IMR-90 (cell line): ENCODE results near the gene RGS19. TPM values are rescaled to one million over a fixed set of nuclear protein-coding genes. Genes with fewer than 3 reads are reported as not detected.

Experiments used
- ATAC-seq: fragments of 200-7000 bp; cut with Tn5 transposase; 2 replicates; pipeline ENCODE4 v1.9.1; 2020; ENCODE audit warnings: low read depth, mild to moderate bottlenecking, moderate library complexity
- BruUV-seq: library from RNA; stranded (reverse); fragments of 400-500 nt; replicated peaks from 2 replicates; lab custom pipeline; 2021; lab: Mats Ljungman, UMichigan
- CTCF ChIA-PET: fragments of 300-600 bp; formaldehyde crosslinking; extraction: SDS; loops from one replicate; lab custom pipeline; 2021; ENCODE audit warnings: antibody characterized with exemption; lab: Yijun Ruan, JAX
- POLR2A ChIA-PET: fragments of 300-600 bp; sonication (Branson Sonifier 250); formaldehyde crosslinking; loops from one replicate; lab custom pipeline; 2022; ENCODE audit warnings: antibody characterized with exemption; ENCODE audit not compliant: unreplicated experiment; lab: Charles Lee
- DNase-seq: peaks from one replicate; pipeline ENCODE4 v3.0.0; 2013
- H2AFZ ChIP-seq: replicated peaks from 2 replicates; pipeline ENCODE3; 2013; ENCODE audit warnings: low read length, mild to moderate bottlenecking; ENCODE audit not compliant: poor library complexity
- H2AK5ac ChIP-seq: 2 replicates; pipeline ENCODE4 v1.6.1; 2013; ENCODE audit warnings: low read depth, low read length, inconsistent platforms
- H2AK9ac ChIP-seq: replicated peaks from 2 replicates; pipeline ENCODE3; 2013; ENCODE audit warnings: mild to moderate bottlenecking, low read depth, low read length, moderate library complexity; ENCODE audit not compliant: poor library complexity
- H2BK120ac ChIP-seq: 2 replicates; pipeline ENCODE4 v1.6.1; 2013; ENCODE audit warnings: low read depth, low read length, inconsistent platforms
- H2BK15ac ChIP-seq: 3 replicates; pipeline ENCODE4 v1.6.1; 2013; ENCODE audit warnings: low read depth, low read length, inconsistent platforms
- H2BK20ac ChIP-seq: 2 replicates; pipeline ENCODE4 v1.6.1; 2013; ENCODE audit warnings: low read depth, mild to moderate bottlenecking, inconsistent platforms, low read length, moderate library complexity
- H2BK5ac ChIP-seq: 2 replicates; pipeline ENCODE4 v1.6.1; 2013; ENCODE audit warnings: mild to moderate bottlenecking, low read depth, low read length, inconsistent platforms; ENCODE audit not compliant: poor library complexity, severe bottlenecking
- H3K14ac ChIP-seq: replicated peaks from 2 replicates; pipeline ENCODE4 v1.6.1; 2013; ENCODE audit warnings: low read depth, low read length, inconsistent platforms
- H3K18ac ChIP-seq: 2 replicates; pipeline ENCODE4 v1.6.1; 2013; ENCODE audit warnings: low read depth, low read length, control low read depth
- H3K23ac ChIP-seq: 2 replicates; pipeline ENCODE4 v1.6.1; 2013; ENCODE audit warnings: low read depth, low read length, inconsistent platforms
- H3K27ac ChIP-seq: 2 replicates; pipeline ENCODE4 v1.5.1; 2013; ENCODE audit warnings: mild to moderate bottlenecking, control low read depth, low read length; ENCODE audit not compliant: insufficient read depth
- H3K27me3 ChIP-seq: 2 replicates; pipeline ENCODE4 v1.6.1; 2013; ENCODE audit warnings: low read length; ENCODE audit not compliant: control insufficient read depth, insufficient read depth
- H3K36me3 ChIP-seq: 2 replicates; pipeline ENCODE4 v1.6.1; 2013; ENCODE audit warnings: low read length, mixed read lengths; ENCODE audit not compliant: control insufficient read depth, insufficient read depth
- H3K4ac ChIP-seq: 2 replicates; pipeline ENCODE4 v1.6.1; 2013; ENCODE audit warnings: low read depth, low read length, inconsistent platforms
- H3K4me1 ChIP-seq: 2 replicates; pipeline ENCODE4 v1.6.1; 2013; ENCODE audit warnings: low read length, mixed read lengths; ENCODE audit not compliant: control insufficient read depth, insufficient read depth
- H3K4me2 ChIP-seq: 2 replicates; pipeline ENCODE4 v1.6.1; 2013; ENCODE audit warnings: low read depth, mild to moderate bottlenecking, control low read depth, low read length, moderate library complexity
- H3K4me3 ChIP-seq: 2 replicates; pipeline ENCODE4 v1.5.1; 2013; ENCODE audit warnings: low read depth, mild to moderate bottlenecking, control low read depth, low read length, moderate library complexity; ENCODE audit not compliant: insufficient read depth
- H3K56ac ChIP-seq: 2 replicates; pipeline ENCODE4 v1.6.1; 2013; ENCODE audit warnings: low read length, inconsistent platforms; ENCODE audit not compliant: insufficient read depth; ENCODE audit errors: extremely low read depth
- H3K79me1 ChIP-seq, 2 experiments: 2 replicates each; pipeline ENCODE4 v1.6.1; 2013; ENCODE audit warnings: low read length in 2 of 2, inconsistent platforms in 1 of 2, low read depth in 1 of 2
- H3K9ac ChIP-seq: 2 replicates; pipeline ENCODE4 v1.6.1; 2013; ENCODE audit warnings: low read depth, low read length, control low read depth
- H3K9me1 ChIP-seq: 2 replicates; pipeline ENCODE4 v1.6.1; 2013; ENCODE audit warnings: low read length, inconsistent platforms; ENCODE audit not compliant: insufficient read depth
- H3K9me3 ChIP-seq: 2 replicates; pipeline ENCODE4 v1.6.1; 2013; ENCODE audit warnings: low read length; ENCODE audit not compliant: control insufficient read depth, insufficient read depth
- H4K20me1 ChIP-seq: 2 replicates; pipeline ENCODE4 v1.6.1; 2013; ENCODE audit warnings: low read length, inconsistent platforms; ENCODE audit not compliant: insufficient read depth
- H4K5ac ChIP-seq: 2 replicates; pipeline ENCODE4 v1.6.1; 2013; ENCODE audit warnings: mild to moderate bottlenecking, low read depth, low read length, control low read depth
- H4K8ac ChIP-seq, 2 experiments: 2 replicates each; pipeline ENCODE4 v1.6.1; 2013; ENCODE audit warnings: low read depth in 2 of 2, low read length in 2 of 2, control low read depth in 1 of 2, inconsistent platforms in 1 of 2
- H4K91ac ChIP-seq: 2 replicates; pipeline ENCODE4 v1.6.1; 2013; ENCODE audit warnings: low read depth, low read length, inconsistent platforms; ENCODE audit not compliant: insufficient read depth
- BHLHE40 ChIP-seq: fragments of 150-350 bp; IDR thresholded peaks from 2 replicates; pipeline ENCODE4 v1.6.1; 2016; ENCODE audit warnings: mild to moderate bottlenecking, low read depth, low read length
- CEBPB ChIP-seq: IDR thresholded peaks from 2 replicates; pipeline ENCODE4 v1.6.1; 2012; ENCODE audit warnings: low read depth, low read length, improper control_type of control experiment
- CHD1 ChIP-seq: IDR thresholded peaks from 2 replicates; pipeline ENCODE4 v1.6.1; 2012; ENCODE audit warnings: low read depth, low read length, improper control_type of control experiment
- ELK1 ChIP-seq: fragments of 150-350 bp; IDR thresholded peaks from 2 replicates; pipeline ENCODE4 v1.6.1; 2016; ENCODE audit warnings: low read depth, mild to moderate bottlenecking, low read length, moderate library complexity, borderline replicate concordance
- FOS ChIP-seq: fragments of 150-350 bp; IDR thresholded peaks from 2 replicates; pipeline ENCODE4 v1.6.1; 2016; ENCODE audit warnings: low read depth, low read length
- MAFK ChIP-seq: IDR thresholded peaks from 2 replicates; pipeline ENCODE4 v1.6.1; 2012; ENCODE audit warnings: low read depth, low read length, improper control_type of control experiment
- MAZ ChIP-seq: IDR thresholded peaks from 2 replicates; pipeline ENCODE4 v1.6.1; 2012; ENCODE audit warnings: low read depth, mild to moderate bottlenecking, low read length, improper control_type of control experiment, moderate library complexity, borderline replicate concordance
- MXI1 ChIP-seq: IDR thresholded peaks from 2 replicates; pipeline ENCODE4 v1.6.1; 2012; ENCODE audit warnings: low read depth, mild to moderate bottlenecking, low read length, moderate library complexity, borderline replicate concordance
- NFE2L2 ChIP-seq: fragments of 150-350 bp; IDR thresholded peaks from 2 replicates; pipeline ENCODE4 v1.6.1; 2016; ENCODE audit warnings: low read depth, mild to moderate bottlenecking, low read length
- RAD21 ChIP-seq: IDR thresholded peaks from 2 replicates; pipeline ENCODE4 v1.6.1; 2012; ENCODE audit warnings: low read length, improper control_type of control experiment
- RCOR1 ChIP-seq: IDR thresholded peaks from 2 replicates; pipeline ENCODE4 v1.6.1; 2012; ENCODE audit warnings: mild to moderate bottlenecking, low read length, improper control_type of control experiment; ENCODE audit not compliant: insufficient replicate concordance
- SMC3 ChIP-seq: fragments of 150-350 bp; IDR thresholded peaks from 2 replicates; pipeline ENCODE4 v1.6.1; 2016; ENCODE audit warnings: low read depth, mild to moderate bottlenecking, antibody characterized with exemption, low read length, moderate library complexity
- whole genome bisulfite sequencing, 2 experiments: methylation state at CpG; one replicate each; pipeline versions ENCODE4 v1.1.5 to v1.1.7; 2013; ENCODE audit warnings: missing lambda C conversion rate in 2 of 2; ENCODE audit not compliant: insufficient read length in 1 of 2; ENCODE audit errors: extremely low coverage in 2 of 2; 5-methylcytosine and 5-hydroxymethylcytosine counted together
- dilution Hi-C: fragments of 300-500 bp; cut with HindIII; formaldehyde crosslinking; loops from one replicate; pipeline ENCODE4 v1.14.3; 2018; ENCODE audit warnings: low sequenced_read_pairs; ENCODE audit not compliant: unreplicated experiment
- in situ Hi-C: fragments of 300-500 bp; cut with MboI; formaldehyde crosslinking; loops from 3 replicates; pipeline ENCODE4 v1.14.3; 2019; ENCODE audit warnings: low sequenced_read_pairs, inconsistent platforms, mixed read lengths
- intact Hi-C: fragments of 100-400 bp; cut with micrococcal nuclease; formaldehyde crosslinking; loops from 2 replicates; pipeline ENCODE4 v1.10.0; 2022
- polyA plus RNA-seq, 3 experiments: library from polyadenylated mRNA; depleted of rRNA; stranded (reverse); fragments of >200 nt; gene quantifications; 2 replicates each; pipeline ENCODE4 v1.2.3, GENCODE V29; 2012; ENCODE audit warnings: low replicate concordance in 1 of 3
- total RNA-seq: library from RNA; depleted of rRNA; stranded (reverse); fragments of >200 nt; gene quantifications from 2 replicates; pipeline ENCODE4 v1.2.3, GENCODE V29; 2012
- TF ChIP-seq, protein P1 (sequence below): conservative IDR thresholded peaks from 2 replicates; pipeline ENCODE4 v1.5.1; 2012; ENCODE audit warnings: mild to moderate bottlenecking, low read depth, low read length, improper control_type of control experiment
- TF ChIP-seq, protein P2 (sequence below): fragments of 150-350 bp; IDR thresholded peaks from 2 replicates; pipeline ENCODE4 v1.6.1; 2017; ENCODE audit warnings: mild to moderate bottlenecking, antibody characterized with exemption, low read length, low read depth

RGS19 gene
- total and polyA plus RNA-seq, 2 of the 4 experiments (the other 2 are of a cell fraction): 7.7 to 17.5 TPM

GRCh38 chr20:64049878-64050260 is 29.4 kb downstream of the RGS19 start:
- TF ChIP-seq RCOR1: no peak
- TF ChIP-seq, protein P1, sequence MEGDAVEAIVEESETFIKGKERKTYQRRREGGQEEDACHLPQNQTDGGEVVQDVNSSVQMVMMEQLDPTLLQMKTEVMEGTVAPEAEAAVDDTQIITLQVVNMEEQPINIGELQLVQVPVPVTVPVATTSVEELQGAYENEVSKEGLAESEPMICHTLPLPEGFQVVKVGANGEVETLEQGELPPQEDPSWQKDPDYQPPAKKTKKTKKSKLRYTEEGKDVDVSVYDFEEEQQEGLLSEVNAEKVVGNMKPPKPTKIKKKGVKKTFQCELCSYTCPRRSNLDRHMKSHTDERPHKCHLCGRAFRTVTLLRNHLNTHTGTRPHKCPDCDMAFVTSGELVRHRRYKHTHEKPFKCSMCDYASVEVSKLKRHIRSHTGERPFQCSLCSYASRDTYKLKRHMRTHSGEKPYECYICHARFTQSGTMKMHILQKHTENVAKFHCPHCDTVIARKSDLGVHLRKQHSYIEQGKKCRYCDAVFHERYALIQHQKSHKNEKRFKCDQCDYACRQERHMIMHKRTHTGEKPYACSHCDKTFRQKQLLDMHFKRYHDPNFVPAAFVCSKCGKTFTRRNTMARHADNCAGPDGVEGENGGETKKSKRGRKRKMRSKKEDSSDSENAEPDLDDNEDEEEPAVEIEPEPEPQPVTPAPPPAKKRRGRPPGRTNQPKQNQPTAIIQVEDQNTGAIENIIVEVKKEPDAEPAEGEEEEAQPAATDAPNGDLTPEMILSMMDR: no peak
- TF ChIP-seq RAD21: no peak
- TF ChIP-seq MAZ: no peak
- no peak for TF ChIP-seq SMC3
- TF ChIP-seq, protein P2, sequence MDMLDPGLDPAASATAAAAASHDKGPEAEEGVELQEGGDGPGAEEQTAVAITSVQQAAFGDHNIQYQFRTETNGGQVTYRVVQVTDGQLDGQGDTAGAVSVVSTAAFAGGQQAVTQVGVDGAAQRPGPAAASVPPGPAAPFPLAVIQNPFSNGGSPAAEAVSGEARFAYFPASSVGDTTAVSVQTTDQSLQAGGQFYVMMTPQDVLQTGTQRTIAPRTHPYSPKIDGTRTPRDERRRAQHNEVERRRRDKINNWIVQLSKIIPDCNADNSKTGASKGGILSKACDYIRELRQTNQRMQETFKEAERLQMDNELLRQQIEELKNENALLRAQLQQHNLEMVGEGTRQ: no peak
- TF ChIP-seq MXI1: no peak
- TF ChIP-seq CEBPB: no peak
- no peak for TF ChIP-seq FOS
- TF ChIP-seq CHD1: no peak
- no peak for TF ChIP-seq ELK1
- TF ChIP-seq MAFK: no peak
- TF ChIP-seq NFE2L2: no peak
- no peak for TF ChIP-seq BHLHE40
- Histone ChIP-seq H3K23ac (no peak overlapping the region), H2BK120ac (no peak overlapping the region), H3K9me3 (no peaks in the 10 kb centered on the region), H2AK9ac (no peak overlapping the region), H2BK20ac (no peak overlapping the region), H3K4ac (no peak overlapping the region), H3K56ac (no peak overlapping the region), H2BK5ac (no peak overlapping the region), H4K8ac (no peak overlapping the region), H3K4me3 (no peak overlapping the region), H2AK5ac (no peak overlapping the region), H3K36me3 (no peaks in the 10 kb centered on the region), H3K18ac (no peak overlapping the region), H3K9ac (no peak overlapping the region), H3K4me2 (no peak overlapping the region; the same call in 1 of the 2 replicates), H3K14ac (no peak overlapping the region), H4K20me1 (no peaks in the 10 kb centered on the region; the same call in 1 of the 2 replicates), H3K79me1 (no peaks in the 10 kb centered on the region), H2AFZ (no peak overlapping the region), H3K9me1 (no peaks in the 10 kb centered on the region), H2BK15ac (no peak overlapping the region), H3K27me3 (peaks cover 62% of the 10 kb centered on the region), H4K91ac (no peak overlapping the region), H3K27ac (no peak overlapping the region), H3K4me1 (no peaks in the 10 kb centered on the region; the same call in 1 of the 2 replicates), H4K5ac (no peak overlapping the region)
- no CpG with 5 or more reads among the region's 16 CpGs for WGBS, 2 experiments
- ATAC-seq: no peak
- intact Hi-C loops: no loop called here
- dilution Hi-C loops: no loop called here
- POLR2A ChIA-PET: no interaction called here
- in situ Hi-C loops: no loop called here
- CTCF ChIA-PET: no interaction called here
- BruUV-seq: no TSS peak
- DNase-seq: no peak
